ENCODE data around the gene TRIM46.
A peak's percentile ranks its signal among the peaks of the same experiment; 100 is the strongest.

The TRIM46 gene

DNA sequence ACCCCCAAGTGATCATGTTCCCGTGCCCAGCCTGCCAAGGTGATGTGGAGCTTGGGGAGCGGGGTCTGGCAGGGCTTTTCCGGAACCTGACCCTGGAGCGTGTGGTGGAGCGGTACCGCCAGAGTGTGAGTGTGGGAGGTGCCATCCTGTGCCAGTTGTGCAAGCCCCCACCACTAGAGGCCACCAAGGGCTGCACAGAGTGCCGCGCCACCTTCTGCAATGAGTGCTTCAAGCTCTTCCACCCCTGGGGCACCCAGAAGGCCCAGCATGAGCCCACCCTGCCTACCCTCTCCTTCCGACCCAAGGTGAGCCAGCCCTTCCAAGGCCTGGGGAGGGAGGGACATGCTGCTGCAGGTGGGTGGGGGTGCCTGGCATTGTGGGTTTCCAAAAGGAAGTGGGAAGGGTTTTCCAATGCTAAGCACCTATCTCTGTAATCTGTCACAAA, 2.3 kb downstream of the TRIM46 start:
- no peak for TF ChIP-seq NFRKB (IDR thresholded peaks at IDR 0.05)
- no peak for TF ChIP-seq HDGF (IDR thresholded peaks at IDR 0.05; ENCODE audit: borderline replicate concordance)
- TF ChIP-seq FOXM1 (IDR thresholded peaks at IDR 0.05; ENCODE audit: borderline replicate concordance): no peak
- TF ChIP-seq, protein P1, sequence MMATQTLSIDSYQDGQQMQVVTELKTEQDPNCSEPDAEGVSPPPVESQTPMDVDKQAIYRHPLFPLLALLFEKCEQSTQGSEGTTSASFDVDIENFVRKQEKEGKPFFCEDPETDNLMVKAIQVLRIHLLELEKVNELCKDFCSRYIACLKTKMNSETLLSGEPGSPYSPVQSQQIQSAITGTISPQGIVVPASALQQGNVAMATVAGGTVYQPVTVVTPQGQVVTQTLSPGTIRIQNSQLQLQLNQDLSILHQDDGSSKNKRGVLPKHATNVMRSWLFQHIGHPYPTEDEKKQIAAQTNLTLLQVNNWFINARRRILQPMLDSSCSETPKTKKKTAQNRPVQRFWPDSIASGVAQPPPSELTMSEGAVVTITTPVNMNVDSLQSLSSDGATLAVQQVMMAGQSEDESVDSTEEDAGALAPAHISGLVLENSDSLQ (IDR thresholded peaks at IDR 0.05): no peak
- no peak for TF ChIP-seq TARDBP (IDR thresholded peaks at IDR 0.05)
- TF ChIP-seq SUZ12 (IDR thresholded peaks at IDR 0.05): no peak
- no peak for TF ChIP-seq LEF1 (IDR thresholded peaks at IDR 0.05; ENCODE audit: borderline replicate concordance)
- TF ChIP-seq ELF4 (IDR thresholded peaks at IDR 0.05): no peak
- no peak for TF ChIP-seq SP1 (IDR thresholded peaks at IDR 0.05)
- no peak for TF ChIP-seq FOXK2 (IDR thresholded peaks at IDR 0.05)
- TF ChIP-seq ZNF384 (IDR thresholded peaks at IDR 0.05): no peak
- TF ChIP-seq CTBP1 (IDR thresholded peaks at IDR 0.05; ENCODE audit: borderline replicate concordance): no peak
- no peak for TF ChIP-seq ARNT (IDR thresholded peaks at IDR 0.05)
- DNase-seq (ENCODE audit: extremely low spot score): no peak
- ChIA-PET CTCF (interaction anchor here (0.6 to 5.7 kb wide), 6 partner anchors 18 to 987 kb away, joined by 3 to 52 read pairs (median 5); no protein-coding TSS in a partner anchor), POLR2A (interaction anchor here (1.1 to 4.5 kb wide), 4 partner anchors 9 to 51 kb away, joined by 3 to 96 read pairs (median 5); partner anchors contain the start of gene SLC50A1)

DNA sequence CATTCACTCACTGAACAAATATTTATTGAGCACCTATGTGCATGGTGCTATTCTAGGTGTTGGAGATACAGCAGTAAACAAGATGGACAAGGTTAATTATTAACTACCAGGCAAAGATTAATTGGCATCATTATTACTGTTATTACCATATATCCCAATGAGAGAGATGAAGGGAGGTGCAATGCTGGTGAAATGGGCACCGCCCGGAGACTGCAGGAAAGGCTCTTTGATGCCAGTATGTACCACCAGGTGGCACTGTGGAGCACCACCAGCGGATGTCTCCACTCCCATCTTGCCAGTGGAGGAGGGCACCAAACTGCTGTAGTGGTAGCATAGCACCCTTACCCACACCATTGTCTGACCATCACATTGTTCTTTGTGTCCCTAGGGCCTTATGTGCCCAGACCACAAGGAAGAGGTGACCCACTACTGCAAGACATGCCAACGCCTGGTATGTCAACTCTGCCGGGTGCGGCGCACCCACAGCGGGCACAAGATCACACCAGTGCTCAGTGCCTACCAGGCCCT, 3.0 kb downstream of the TRIM46 start:
- peak; percentile 89 for DNase-seq (ENCODE audit: extremely low spot score)
- CTCF ChIA-PET: interaction anchor here (0.6 to 2.0 kb wide), 5 partner anchors 9 to 987 kb away, joined by 3 to 14 read pairs (median 3); no protein-coding TSS in a partner anchor
- POLR2A ChIA-PET: interaction anchor here (1.0 to 3.1 kb wide), 3 partner anchors 9 to 50 kb away, joined by 3 to 22 read pairs (median 3); no protein-coding TSS in a partner anchor
- TF ChIP-seq L3MBTL2 (conservative IDR thresholded peaks at IDR 0.05) (no peak), LEF1 (IDR thresholded peaks at IDR 0.05; ENCODE audit: borderline replicate concordance) (no peak), ARNT (IDR thresholded peaks at IDR 0.05) (no peak), FOXK2 (IDR thresholded peaks at IDR 0.05) (no peak)

DNA sequence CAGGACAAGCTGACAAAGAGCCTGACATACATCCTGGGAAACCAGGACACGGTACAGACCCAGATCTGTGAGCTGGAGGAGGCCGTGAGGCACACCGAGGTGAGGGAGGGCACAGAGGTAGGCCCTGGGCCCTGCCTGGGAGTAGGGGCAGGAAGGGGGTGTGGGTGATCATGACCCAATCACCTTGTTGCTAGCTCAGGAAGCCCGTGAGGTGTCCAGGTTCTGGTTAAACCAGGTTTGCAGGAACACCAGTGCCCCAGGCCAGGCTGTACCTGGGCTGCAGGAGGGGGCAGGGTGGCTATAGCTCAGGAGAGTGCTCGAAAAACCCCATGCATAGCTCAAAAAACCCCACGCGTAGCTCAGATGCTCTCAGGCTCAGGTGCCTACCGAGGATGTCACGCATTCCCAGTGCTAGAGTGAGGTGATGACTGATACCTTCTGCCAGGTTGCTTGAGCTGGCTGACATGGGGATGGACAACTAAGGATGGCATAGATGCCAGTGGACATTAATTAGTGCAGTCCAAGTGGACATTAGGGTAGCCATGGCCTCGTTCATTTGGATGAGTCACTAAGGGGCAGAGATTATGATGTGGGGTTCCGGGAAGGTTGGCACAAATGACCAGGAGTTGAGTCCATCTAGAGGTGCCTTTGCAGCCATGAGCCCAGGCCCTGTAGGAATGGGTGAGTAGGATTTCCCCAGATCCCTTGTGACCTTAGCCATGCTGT, 3.7 kb downstream of the TRIM46 start:
- no peak for DNase-seq (ENCODE audit: extremely low spot score)
- POLR2A ChIA-PET: interaction anchor here (1.0 to 3.1 kb wide), 2 partner anchors 17 to 49 kb away, joined by 3 to 22 read pairs; no protein-coding TSS in a partner anchor
- CTCF ChIA-PET: interaction anchor here (0.8 to 2.0 kb wide), 4 partner anchors 10 to 17 kb away, joined by 3 to 14 read pairs (median 4); no protein-coding TSS in a partner anchor
- TF ChIP-seq LEF1 (IDR thresholded peaks at IDR 0.05; ENCODE audit: borderline replicate concordance) (no peak), FOXA1 (IDR thresholded peaks at IDR 0.05) (no peak), ELF4 (IDR thresholded peaks at IDR 0.05) (no peak), ARNT (IDR thresholded peaks at IDR 0.05) (no peak), TARDBP (IDR thresholded peaks at IDR 0.05) (no peak), FOXK2 (IDR thresholded peaks at IDR 0.05) (no peak)

DNA sequence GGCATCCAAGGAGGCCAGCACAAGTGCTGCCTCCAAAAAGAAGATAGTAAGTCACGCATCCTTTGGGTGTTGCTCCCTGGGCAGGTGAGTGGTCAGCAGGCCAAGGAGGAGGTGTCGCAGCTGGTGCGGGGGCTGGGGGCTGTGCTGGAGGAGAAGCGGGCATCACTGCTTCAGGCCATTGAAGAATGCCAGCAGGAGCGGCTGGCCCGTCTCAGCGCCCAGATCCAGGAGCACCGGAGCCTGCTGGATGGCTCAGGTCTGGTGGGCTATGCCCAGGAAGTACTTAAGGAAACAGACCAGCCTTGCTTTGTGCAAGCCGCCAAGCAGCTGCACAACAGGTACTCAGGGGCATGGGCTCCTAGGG, 4.3 kb downstream of the TRIM46 start:
- POLR2A ChIA-PET: interaction anchor here (1.0 to 3.1 kb wide), 3 partner anchors 16 to 49 kb away, joined by 3 to 22 read pairs (median 3); no protein-coding TSS in a partner anchor
- CTCF ChIA-PET: interaction anchor here (1.3 to 2.0 kb wide), 2 partner anchors 10 to 15 kb away, joined by 6 to 14 read pairs; no protein-coding TSS in a partner anchor
- no peak for DNase-seq (ENCODE audit: extremely low spot score)
- TF ChIP-seq NFRKB (IDR thresholded peaks at IDR 0.05) (no peak), ELF4 (IDR thresholded peaks at IDR 0.05) (no peak), ARNT (IDR thresholded peaks at IDR 0.05) (no peak), FOXM1 (IDR thresholded peaks at IDR 0.05; ENCODE audit: borderline replicate concordance) (no peak), SUZ12 (IDR thresholded peaks at IDR 0.05) (no peak), BHLHE40 (IDR thresholded peaks at IDR 0.05; ENCODE audit: borderline replicate concordance) (no peak), SP1 (IDR thresholded peaks at IDR 0.05) (no peak), CTBP1 (IDR thresholded peaks at IDR 0.05; ENCODE audit: borderline replicate concordance) (no peak)
- TF ChIP-seq, protein P1 (IDR thresholded peaks at IDR 0.05): no peak

DNA sequence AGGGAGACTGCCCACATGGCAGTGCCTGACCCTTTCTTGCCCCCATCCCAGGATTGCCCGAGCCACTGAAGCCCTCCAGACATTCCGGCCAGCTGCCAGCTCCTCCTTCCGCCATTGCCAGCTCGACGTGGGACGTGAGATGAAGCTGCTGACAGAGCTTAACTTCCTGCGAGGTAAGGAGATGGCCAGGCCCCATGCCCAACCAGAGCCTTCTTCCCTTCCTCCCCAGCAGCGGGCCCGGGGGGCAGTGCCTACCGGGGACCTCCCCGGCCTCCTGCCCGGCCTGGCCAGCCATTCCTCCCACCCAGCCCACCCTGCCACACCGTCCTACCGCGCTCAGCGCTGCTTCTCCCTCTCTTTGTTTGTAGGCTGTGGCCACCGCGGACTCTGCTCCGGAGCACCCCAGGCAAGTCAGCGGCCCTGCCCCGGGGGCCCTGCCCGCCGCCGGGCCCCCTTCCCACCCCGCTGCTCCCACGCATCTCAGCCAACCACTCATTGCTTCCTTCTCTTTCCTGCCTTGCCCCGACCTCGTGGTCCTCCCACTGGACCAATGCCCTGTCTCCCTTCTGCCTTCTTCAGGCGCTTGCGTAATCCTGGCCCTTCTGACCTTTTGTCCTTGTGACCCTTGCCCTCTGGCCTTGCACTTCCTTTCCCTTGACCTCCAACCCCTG, 4.9 kb downstream of the TRIM46 start:
- TF ChIP-seq CTBP1 (IDR thresholded peaks at IDR 0.05; ENCODE audit: borderline replicate concordance) (no peak), ELF4 (IDR thresholded peaks at IDR 0.05) (no peak)
- POLR2A ChIA-PET: interaction anchor here (1.0 to 3.1 kb wide), 2 partner anchors 15 to 33 kb away, joined by 3 to 22 read pairs; no protein-coding TSS in a partner anchor

DNA sequence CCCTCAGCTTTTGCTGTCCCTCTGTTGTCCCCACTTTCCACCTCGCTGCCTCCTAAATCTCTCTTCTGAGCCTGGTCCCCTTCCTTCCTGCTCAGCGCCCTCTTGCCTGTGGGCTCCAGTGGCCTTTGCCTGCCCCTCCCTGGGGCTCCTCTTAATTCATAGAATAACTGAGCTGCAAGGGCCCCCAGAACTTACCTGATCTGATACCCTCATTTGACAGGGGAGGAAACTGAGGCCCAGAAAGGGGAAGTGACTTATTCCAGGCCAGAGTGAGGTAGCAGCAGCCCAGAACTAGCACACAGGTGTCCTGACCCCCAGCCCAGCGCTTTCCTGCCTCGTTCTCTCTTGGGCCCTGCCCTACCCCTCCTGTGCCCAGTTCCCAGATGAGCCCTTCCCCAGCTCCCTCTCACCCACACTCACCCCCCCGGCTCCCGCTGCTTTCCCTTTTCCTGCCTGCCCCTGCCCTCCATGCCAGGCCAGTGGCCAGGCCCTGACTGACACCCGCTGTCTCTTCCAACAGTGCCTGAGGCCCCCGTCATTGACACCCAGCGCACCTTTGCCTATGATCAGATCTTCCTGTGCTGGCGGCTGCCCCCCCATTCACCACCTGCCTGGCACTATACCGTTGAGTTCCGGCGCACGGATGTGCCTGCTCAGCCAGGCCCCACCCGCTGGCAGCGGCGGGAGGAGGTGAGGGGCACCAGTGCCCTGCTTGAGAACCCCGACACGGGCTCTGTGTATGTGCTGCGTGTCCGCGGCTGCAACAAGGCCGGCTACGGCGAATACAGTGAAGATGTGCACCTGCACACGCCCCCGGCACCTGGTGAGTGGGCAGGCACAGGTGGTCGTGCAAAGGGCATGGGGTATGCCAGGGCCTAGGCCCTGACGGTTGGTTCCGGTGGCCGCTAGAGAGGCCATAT, 5.7 kb downstream of the TRIM46 start:
- TF ChIP-seq TARDBP (IDR thresholded peaks at IDR 0.05) (no peak), FOXK2 (IDR thresholded peaks at IDR 0.05) (no peak), CTBP1 (IDR thresholded peaks at IDR 0.05; ENCODE audit: borderline replicate concordance) (no peak)
- TF ChIP-seq, protein P1 (IDR thresholded peaks at IDR 0.05): no peak
- CTCF ChIA-PET: no interaction called here
- no peak for DNase-seq (ENCODE audit: extremely low spot score)
- POLR2A ChIA-PET: interaction anchor here (1.0 to 3.1 kb wide), 2 partner anchors 15 to 34 kb away, joined by 3 to 22 read pairs; no protein-coding TSS in a partner anchor

More for the DNA sequence above, 4.9 kb downstream of the TRIM46 start:
- no peak for DNase-seq (ENCODE audit: extremely low spot score)
- CTCF ChIA-PET: interaction anchor here (2.0 kb wide), 1 partner anchor 11 kb away, joined by 6 read pairs; no protein-coding TSS in a partner anchor
